ENCODE measurements around the gene CENPP. TPM values are rescaled to one million over a fixed set of nuclear protein-coding genes. Genes with fewer than 3 reads are reported as not detected.
"Not testable (repeated sequence)": the region's sequence is repeated elsewhere in the genome, so short reads cannot be mapped to it uniquely, and the experiment has no call there.

CENPP gene
- total RNA-seq, 2 donors from 2014 or later = 1.9 to 6.8 TPM

- no peaks in the 10 kb centered on the region for H3K9me3 ChIP-seq (ENCODE audit: control insufficient read depth, low read length, poor library complexity, severe bottlenecking)
- no peaks in the 10 kb centered on the region for H3K36me3 Mint-ChIP-seq (ENCODE audit: low read depth)
- H3K4me3 Mint-ChIP-seq = no peak overlapping the region
- H3K4me1 Mint-ChIP-seq = no peaks in the 10 kb centered on the region
- H3K27me3 Mint-ChIP-seq = no peaks in the 10 kb centered on the region
- no peak for ATAC-seq
- DNase-seq = no peak
- H3K27ac Mint-ChIP-seq = no peak overlapping the region
These were observed 264.2 kb downstream of the CENPP start for GRCh38 chr9:92589923-92590322.

GRCh38 chr9:92590377-92590776, 264.6 kb downstream of the CENPP start:
- Mint-ChIP-seq H3K27me3 (no peaks in the 10 kb centered on the region), H3K4me3 (no peak overlapping the region), H3K4me1 (no peaks in the 10 kb centered on the region), H3K27ac (no peak overlapping the region), H3K36me3 (ENCODE audit: low read depth) (no peaks in the 10 kb centered on the region)
- no peaks in the 10 kb centered on the region for H3K9me3 ChIP-seq (ENCODE audit: control insufficient read depth, low read length, poor library complexity, severe bottlenecking)
- ATAC-seq (no peak), DNase-seq (no peak)

GRCh38 chr9:92592537-92592936, 266.8 kb downstream of the CENPP start:
- ATAC-seq = no peak
- H3K27me3 Mint-ChIP-seq = no peaks in the 10 kb centered on the region

GRCh38 chr9:92592946-92593861, 267.5 kb downstream of the CENPP start:
- DNase-seq = no peak
- no peak for ATAC-seq
- H3K27ac Mint-ChIP-seq = no peak overlapping the region

More at GRCh38 chr9:92592537-92592936, 266.8 kb downstream of the CENPP start:
- H3K27ac Mint-ChIP-seq = no peak overlapping the region
- H3K36me3 Mint-ChIP-seq (ENCODE audit: low read depth) = no peaks in the 10 kb centered on the region
- no peak overlapping the region for H3K4me3 Mint-ChIP-seq
- H3K9me3 ChIP-seq (ENCODE audit: control insufficient read depth, low read length, poor library complexity, severe bottlenecking) = no peaks in the 10 kb centered on the region
- H3K4me1 Mint-ChIP-seq = no peaks in the 10 kb centered on the region
- DNase-seq = no peak

GRCh38 chr9:92595075-92595474, 269.3 kb downstream of the CENPP start:
- not testable (repeated sequence) for H3K27me3 Mint-ChIP-seq; H3K27ac Mint-ChIP-seq; H3K4me1 Mint-ChIP-seq; ATAC-seq; H3K4me3 Mint-ChIP-seq; DNase-seq; H3K9me3 ChIP-seq (ENCODE audit: control insufficient read depth, low read length, poor library complexity, severe bottlenecking); H3K36me3 Mint-ChIP-seq (ENCODE audit: low read depth)

More at GRCh38 chr9:92592946-92593861, 267.5 kb downstream of the CENPP start:
- no peaks in the 10 kb centered on the region for H3K9me3 ChIP-seq (ENCODE audit: control insufficient read depth, low read length, poor library complexity, severe bottlenecking)
- Mint-ChIP-seq H3K36me3 (ENCODE audit: low read depth) (no peaks in the 10 kb centered on the region), H3K4me3 (no peak overlapping the region), H3K4me1 (no peaks in the 10 kb centered on the region), H3K27me3 (no peaks in the 10 kb centered on the region)

GRCh38 chr9:92595930-92596329, 270.2 kb downstream of the CENPP start:
- Mint-ChIP-seq H3K4me1 (no peaks in the 10 kb centered on the region), H3K27ac (no peak overlapping the region), H3K36me3 (ENCODE audit: low read depth) (no peaks in the 10 kb centered on the region), H3K4me3 (no peak overlapping the region), H3K27me3 (no peaks in the 10 kb centered on the region)
- ATAC-seq = no peak
- no peak for DNase-seq
- no peaks in the 10 kb centered on the region for H3K9me3 ChIP-seq (ENCODE audit: control insufficient read depth, low read length, poor library complexity, severe bottlenecking)

- Mint-ChIP-seq H3K4me1 (no peaks in the 10 kb centered on the region), H3K36me3 (ENCODE audit: low read depth) (no peaks in the 10 kb centered on the region), H3K27ac (peak overlapping the region; percentile 34), H3K4me3 (no peak overlapping the region), H3K27me3 (no peaks in the 10 kb centered on the region)
- DNase-seq (no peak), ATAC-seq (no peak)
- no peaks in the 10 kb centered on the region for H3K9me3 ChIP-seq (ENCODE audit: control insufficient read depth, low read length, poor library complexity, severe bottlenecking)
These were observed 272.6 kb downstream of the CENPP start for GRCh38 chr9:92598382-92598781.

- Mint-ChIP-seq H3K4me1 (no peaks in the 10 kb centered on the region), H3K4me3 (no peak overlapping the region), H3K27ac (no peak overlapping the region), H3K36me3 (ENCODE audit: low read depth) (no peaks in the 10 kb centered on the region), H3K27me3 (no peaks in the 10 kb centered on the region)
- ATAC-seq = no peak
- H3K9me3 ChIP-seq (ENCODE audit: control insufficient read depth, low read length, poor library complexity, severe bottlenecking) = no peaks in the 10 kb centered on the region
- DNase-seq = no peak
These were observed 274.2 kb downstream of the CENPP start for GRCh38 chr9:92599938-92600461.

GRCh38 chr9:92600462-92601261, 274.9 kb downstream of the CENPP start:
- Mint-ChIP-seq H3K27ac (no peak overlapping the region), H3K4me1 (no peaks in the 10 kb centered on the region), H3K36me3 (ENCODE audit: low read depth) (no peaks in the 10 kb centered on the region), H3K27me3 (no peaks in the 10 kb centered on the region), H3K4me3 (no peak overlapping the region)
- no peak for ATAC-seq
- no peaks in the 10 kb centered on the region for H3K9me3 ChIP-seq (ENCODE audit: control insufficient read depth, low read length, poor library complexity, severe bottlenecking)
- no peak for DNase-seq

- no peaks in the 10 kb centered on the region for H3K4me1 Mint-ChIP-seq
- H3K4me3 Mint-ChIP-seq = no peak overlapping the region
- no peak overlapping the region for H3K27ac Mint-ChIP-seq
- no peaks in the 10 kb centered on the region for H3K27me3 Mint-ChIP-seq
- DNase-seq (no peak), ATAC-seq (no peak)
- H3K36me3 Mint-ChIP-seq (ENCODE audit: low read depth) = no peaks in the 10 kb centered on the region
- no peaks in the 10 kb centered on the region for H3K9me3 ChIP-seq (ENCODE audit: control insufficient read depth, low read length, poor library complexity, severe bottlenecking)
These were observed 275.7 kb downstream of the CENPP start for GRCh38 chr9:92601451-92601850.

- Mint-ChIP-seq H3K4me3 (no peak overlapping the region), H3K27me3 (no peaks in the 10 kb centered on the region), H3K27ac (no peak overlapping the region), H3K36me3 (ENCODE audit: low read depth) (no peaks in the 10 kb centered on the region), H3K4me1 (no peaks in the 10 kb centered on the region)
- H3K9me3 ChIP-seq (ENCODE audit: control insufficient read depth, low read length, poor library complexity, severe bottlenecking) = no peaks in the 10 kb centered on the region
- ATAC-seq (no peak), DNase-seq (no peak)
These were observed 276.7 kb downstream of the CENPP start for GRCh38 chr9:92602413-92602812.

- DNase-seq (no peak), ATAC-seq (no peak)
- H3K9me3 ChIP-seq (ENCODE audit: control insufficient read depth, low read length, poor library complexity, severe bottlenecking) = no peaks in the 10 kb centered on the region
- Mint-ChIP-seq H3K36me3 (ENCODE audit: low read depth) (no peaks in the 10 kb centered on the region), H3K27me3 (no peaks in the 10 kb centered on the region), H3K4me3 (no peak overlapping the region), H3K4me1 (no peaks in the 10 kb centered on the region), H3K27ac (no peak overlapping the region)
These were observed 277.3 kb downstream of the CENPP start for GRCh38 chr9:92603100-92603499.

GRCh38 chr9:92603990-92604389, 278.2 kb downstream of the CENPP start:
- no peak overlapping the region for H3K4me3 Mint-ChIP-seq
- ATAC-seq (no peak), DNase-seq (no peak)
- H3K4me1 Mint-ChIP-seq = no peaks in the 10 kb centered on the region
- H3K36me3 Mint-ChIP-seq (ENCODE audit: low read depth) = no peaks in the 10 kb centered on the region
- H3K27me3 Mint-ChIP-seq = no peaks in the 10 kb centered on the region
- H3K9me3 ChIP-seq (ENCODE audit: control insufficient read depth, low read length, poor library complexity, severe bottlenecking) = no peaks in the 10 kb centered on the region
- no peak overlapping the region for H3K27ac Mint-ChIP-seq

All from T-helper 17 cell (primary cell).